Measurements from ENCODE around the gene OPTC. TPM values are rescaled to one million over a fixed set of nuclear protein-coding genes. Genes with fewer than 3 reads are reported as not detected.

The OPTC gene
- total RNA-seq, 1 donor from 2014 or later: not detected

- Histone ChIP-seq H3K4me3 (no peak overlapping the region), H3K9me3 (replicated peaks) (no peaks in the 10 kb centered on the region), H3K36me3 (no peaks in the 10 kb centered on the region), H3K27me3 (ENCODE audit: low read depth) (no peaks in the 10 kb centered on the region), H3K4me1 (peaks cover 33% of the 10 kb centered on the region), H3K27ac (replicated peaks) (no peak overlapping the region)
- intact Hi-C loops (cut with micrococcal nuclease): no loop called here
- no peak for DNase-seq
- no peak for TF ChIP-seq CTCF (IDR thresholded peaks at IDR 0.05; ENCODE audit: borderline replicate concordance)
Observed at GRCh38 chr1:203519053-203519840, 25.3 kb downstream of the OPTC start.

GRCh38 chr1:203519896-203520295 lies 25.9 kb downstream of the OPTC start:
- H3K4me1 ChIP-seq: peaks cover 38% of the 10 kb centered on the region
- no peak overlapping the region for H3K27ac ChIP-seq (replicated peaks)
- no peak for DNase-seq

GRCh38 chr1:203520315-203520714 lies 26.4 kb downstream of the OPTC start:
- Histone ChIP-seq H3K27ac (replicated peaks) (no peak overlapping the region), H3K27me3 (ENCODE audit: low read depth) (no peaks in the 10 kb centered on the region), H3K4me3 (no peak overlapping the region), H3K9me3 (replicated peaks) (no peaks in the 10 kb centered on the region), H3K36me3 (no peaks in the 10 kb centered on the region), H3K4me1 (peaks cover 40% of the 10 kb centered on the region)
- TF ChIP-seq CTCF (IDR thresholded peaks at IDR 0.05; ENCODE audit: borderline replicate concordance): no peak
- no peak for DNase-seq
- intact Hi-C loops (cut with micrococcal nuclease): no loop called here

More at GRCh38 chr1:203519896-203520295, 25.9 kb downstream of the OPTC start:
- intact Hi-C loops (cut with micrococcal nuclease): no loop called here
- no peak for TF ChIP-seq CTCF (IDR thresholded peaks at IDR 0.05; ENCODE audit: borderline replicate concordance)
- Histone ChIP-seq H3K9me3 (replicated peaks) (no peaks in the 10 kb centered on the region), H3K27me3 (ENCODE audit: low read depth) (no peaks in the 10 kb centered on the region), H3K36me3 (no peaks in the 10 kb centered on the region), H3K4me3 (no peak overlapping the region)

- Histone ChIP-seq H3K36me3 (no peaks in the 10 kb centered on the region), H3K4me3 (no peak overlapping the region), H3K27me3 (ENCODE audit: low read depth) (no peaks in the 10 kb centered on the region), H3K4me1 (peaks cover 40% of the 10 kb centered on the region), H3K27ac (replicated peaks) (no peak overlapping the region), H3K9me3 (replicated peaks) (no peaks in the 10 kb centered on the region)
- no peak for DNase-seq
- intact Hi-C loops (cut with micrococcal nuclease): no loop called here
- TF ChIP-seq CTCF (IDR thresholded peaks at IDR 0.05; ENCODE audit: borderline replicate concordance): no peak
Observed at GRCh38 chr1:203521074-203521794, 27.3 kb downstream of the OPTC start.

GRCh38 chr1:203521812-203522211 lies 27.9 kb downstream of the OPTC start:
- DNase-seq: no peak
- Histone ChIP-seq H3K36me3 (no peaks in the 10 kb centered on the region), H3K9me3 (replicated peaks) (no peaks in the 10 kb centered on the region), H3K27me3 (ENCODE audit: low read depth) (no peaks in the 10 kb centered on the region), H3K4me3 (no peak overlapping the region), H3K27ac (replicated peaks) (no peak overlapping the region), H3K4me1 (peaks cover 40% of the 10 kb centered on the region)
- TF ChIP-seq CTCF (IDR thresholded peaks at IDR 0.05; ENCODE audit: borderline replicate concordance): no peak
- intact Hi-C loops (cut with micrococcal nuclease): no loop called here

All from left ventricle myocardium inferior (tissue), 1 donor.